Lower leg skin (tissue), 3 donors: ENCODE data around the gene GIMAP2.
"Not testable (repeated sequence)": the region's sequence is repeated elsewhere in the genome, so short reads cannot be mapped to it uniquely, and the experiment has no call there.

Experiments
- POLR2A ChIP-seq, 2 donors: fragments of 450-650 bp; IDR thresholded peaks; one replicate each; pipeline ENCODE4 v1.6.1; 2016 to 2017; ENCODE audit warnings: antibody characterized with exemption in 2 of 2, mild to moderate bottlenecking in 1 of 2, moderate library complexity in 1 of 2
- TF ChIP-seq, protein P1 (sequence below), 3 donors: fragments of 450-650 bp; IDR thresholded peaks; one replicate each; pipeline ENCODE4 v1.5.1; 2016; ENCODE audit warnings: antibody characterized with exemption in 3 of 3, mild to moderate bottlenecking in 3 of 3, moderate library complexity in 2 of 3

DNA sequence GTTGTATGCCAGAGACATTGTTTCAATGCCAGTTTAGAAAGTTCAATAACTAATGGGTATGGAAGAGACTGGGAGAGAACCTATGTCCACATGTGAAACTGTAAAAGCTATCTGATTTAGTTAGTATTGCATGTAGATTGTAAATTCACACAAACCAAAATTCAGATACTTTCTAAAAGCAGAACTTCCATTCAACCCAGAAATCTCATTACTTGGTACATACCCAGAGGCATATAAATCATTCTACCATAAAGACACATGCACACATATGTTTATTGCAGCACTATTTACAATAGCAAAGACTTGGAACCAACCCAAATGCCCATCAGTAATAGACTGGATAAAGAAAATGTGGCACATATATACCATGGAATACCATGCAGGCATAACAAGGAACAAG, 22.7 kb upstream of the GIMAP2 start:
- TF ChIP-seq, protein P1, sequence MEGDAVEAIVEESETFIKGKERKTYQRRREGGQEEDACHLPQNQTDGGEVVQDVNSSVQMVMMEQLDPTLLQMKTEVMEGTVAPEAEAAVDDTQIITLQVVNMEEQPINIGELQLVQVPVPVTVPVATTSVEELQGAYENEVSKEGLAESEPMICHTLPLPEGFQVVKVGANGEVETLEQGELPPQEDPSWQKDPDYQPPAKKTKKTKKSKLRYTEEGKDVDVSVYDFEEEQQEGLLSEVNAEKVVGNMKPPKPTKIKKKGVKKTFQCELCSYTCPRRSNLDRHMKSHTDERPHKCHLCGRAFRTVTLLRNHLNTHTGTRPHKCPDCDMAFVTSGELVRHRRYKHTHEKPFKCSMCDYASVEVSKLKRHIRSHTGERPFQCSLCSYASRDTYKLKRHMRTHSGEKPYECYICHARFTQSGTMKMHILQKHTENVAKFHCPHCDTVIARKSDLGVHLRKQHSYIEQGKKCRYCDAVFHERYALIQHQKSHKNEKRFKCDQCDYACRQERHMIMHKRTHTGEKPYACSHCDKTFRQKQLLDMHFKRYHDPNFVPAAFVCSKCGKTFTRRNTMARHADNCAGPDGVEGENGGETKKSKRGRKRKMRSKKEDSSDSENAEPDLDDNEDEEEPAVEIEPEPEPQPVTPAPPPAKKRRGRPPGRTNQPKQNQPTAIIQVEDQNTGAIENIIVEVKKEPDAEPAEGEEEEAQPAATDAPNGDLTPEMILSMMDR (IDR thresholded peaks at IDR 0.05): not testable (repeated sequence)
- not testable (repeated sequence) for TF ChIP-seq POLR2A (IDR thresholded peaks at IDR 0.05)
